GM21390 (cell line): Measurements from ENCODE around the gene MAN1A1.
"Not testable (repeated sequence)": the region's sequence is repeated elsewhere in the genome, so short reads cannot be mapped to it uniquely, and the experiment has no call there.

Experiments
- ATAC-seq: cut with Tn5 transposase; IDR thresholded peaks from one replicate; pipeline ENCODE4 v1.9.1; 2021; ENCODE audit not compliant: unreplicated experiment

The MAN1A1 gene

DNA sequence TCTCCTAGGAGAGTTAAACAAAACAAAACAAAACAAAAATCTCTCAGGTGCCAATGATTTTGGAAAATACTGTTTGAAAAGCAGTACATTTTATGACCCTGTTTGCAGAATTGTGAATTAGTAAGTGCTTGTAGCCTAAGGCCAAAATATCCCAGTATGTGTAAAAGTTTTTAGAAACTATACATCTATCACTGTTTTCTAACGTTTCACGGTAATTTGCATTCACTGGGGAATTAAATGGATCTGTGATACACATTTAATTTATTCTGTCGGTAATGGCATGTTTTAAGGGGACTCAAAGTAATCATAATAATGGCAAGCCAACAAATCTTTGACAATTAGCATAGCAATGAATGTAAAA, 175.5 kb downstream of the MAN1A1 start:
- ATAC-seq = no peak

DNA sequence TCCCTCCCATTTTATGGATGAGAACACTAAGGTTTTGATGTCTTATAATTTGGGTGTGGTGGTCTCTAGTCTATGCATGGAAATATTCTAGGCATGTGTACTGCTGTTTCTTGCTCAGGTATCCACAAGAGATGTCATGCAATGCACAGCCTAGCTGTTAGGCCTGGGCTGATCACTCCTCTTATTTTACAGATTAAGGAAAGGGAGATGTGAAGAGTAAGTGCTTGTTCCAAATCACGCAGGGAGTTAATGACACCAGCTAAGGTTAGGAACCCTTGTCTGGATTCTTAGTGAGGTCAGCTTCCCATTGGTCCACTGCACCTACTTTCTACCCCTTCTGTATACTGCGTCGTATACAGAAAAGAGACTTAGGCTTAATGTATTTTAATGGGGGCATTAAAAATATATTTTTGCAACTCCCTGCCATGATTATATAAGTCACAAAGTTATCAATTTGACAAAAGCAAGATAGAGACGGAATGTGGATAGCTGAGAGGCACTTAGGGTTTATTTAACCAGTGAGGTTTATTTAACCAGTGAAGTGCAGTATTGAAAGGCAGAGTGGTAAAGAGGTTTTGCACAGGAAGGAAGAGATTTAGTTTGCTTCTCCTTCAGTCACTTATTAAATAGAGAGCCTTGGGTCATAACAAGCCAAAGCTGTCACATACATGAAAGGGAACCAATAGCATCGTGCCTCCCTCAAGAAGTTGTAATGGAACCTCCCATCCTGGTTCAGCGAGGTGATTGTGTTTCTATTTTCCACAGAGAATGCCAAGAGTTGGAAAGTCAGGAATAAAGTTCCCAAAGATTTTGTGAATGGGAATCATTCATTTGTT, 176.1 kb downstream of the MAN1A1 start:
- no peak for ATAC-seq

DNA sequence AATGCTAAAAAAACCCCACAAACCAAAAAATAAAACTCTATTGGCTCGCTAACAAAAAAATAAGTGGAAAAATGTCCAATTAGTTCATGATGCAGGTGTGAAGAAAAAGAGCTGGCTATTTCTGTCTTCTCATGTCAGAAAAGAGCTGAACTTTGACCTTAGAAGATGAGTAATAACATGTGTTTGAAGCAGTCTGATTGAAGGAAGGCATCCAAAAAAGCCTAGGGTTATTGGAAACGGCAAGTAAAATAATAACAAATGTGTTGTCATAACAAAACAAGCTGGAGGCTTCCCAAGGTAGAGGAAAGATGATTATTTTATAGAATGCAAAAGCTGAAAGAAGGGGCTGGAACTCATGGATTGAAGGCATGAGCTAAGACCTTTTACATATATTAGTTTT, 176.7 kb downstream of the MAN1A1 start:
- ATAC-seq = no peak

DNA sequence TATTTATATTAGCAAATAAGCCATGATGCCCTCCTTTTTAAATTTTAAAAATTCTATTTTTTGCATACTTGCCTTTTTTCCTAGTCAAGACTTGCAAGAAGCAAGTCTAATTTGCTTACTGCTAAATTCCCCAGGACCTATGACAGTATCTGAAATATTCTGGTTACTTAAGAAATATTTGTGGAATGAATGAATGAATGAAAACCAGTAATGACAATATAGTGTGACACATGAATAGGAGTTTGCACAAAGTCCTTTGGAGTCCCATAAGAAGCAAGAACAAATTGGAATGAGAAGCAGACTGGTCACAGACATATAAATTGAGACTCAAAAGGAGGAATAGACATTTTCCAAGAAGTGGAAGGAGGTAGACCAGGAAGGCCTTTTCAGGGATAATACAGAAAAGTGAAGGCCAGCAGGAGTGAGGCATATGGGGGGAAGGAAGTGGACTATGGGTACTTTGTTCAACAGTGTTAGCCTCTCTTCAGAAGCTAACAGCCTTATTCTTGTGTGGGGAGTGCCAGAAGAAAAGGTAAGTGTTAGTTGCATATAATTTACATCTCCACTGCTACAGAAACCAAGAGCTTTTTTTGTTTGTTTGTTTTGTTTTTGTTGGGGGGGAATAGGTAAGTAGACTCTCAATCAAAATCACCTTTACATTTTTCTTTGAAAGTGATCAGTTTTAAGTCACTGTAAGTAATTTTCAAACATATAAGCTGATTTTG, 177.5 kb downstream of the MAN1A1 start:
- ATAC-seq = no peak

DNA sequence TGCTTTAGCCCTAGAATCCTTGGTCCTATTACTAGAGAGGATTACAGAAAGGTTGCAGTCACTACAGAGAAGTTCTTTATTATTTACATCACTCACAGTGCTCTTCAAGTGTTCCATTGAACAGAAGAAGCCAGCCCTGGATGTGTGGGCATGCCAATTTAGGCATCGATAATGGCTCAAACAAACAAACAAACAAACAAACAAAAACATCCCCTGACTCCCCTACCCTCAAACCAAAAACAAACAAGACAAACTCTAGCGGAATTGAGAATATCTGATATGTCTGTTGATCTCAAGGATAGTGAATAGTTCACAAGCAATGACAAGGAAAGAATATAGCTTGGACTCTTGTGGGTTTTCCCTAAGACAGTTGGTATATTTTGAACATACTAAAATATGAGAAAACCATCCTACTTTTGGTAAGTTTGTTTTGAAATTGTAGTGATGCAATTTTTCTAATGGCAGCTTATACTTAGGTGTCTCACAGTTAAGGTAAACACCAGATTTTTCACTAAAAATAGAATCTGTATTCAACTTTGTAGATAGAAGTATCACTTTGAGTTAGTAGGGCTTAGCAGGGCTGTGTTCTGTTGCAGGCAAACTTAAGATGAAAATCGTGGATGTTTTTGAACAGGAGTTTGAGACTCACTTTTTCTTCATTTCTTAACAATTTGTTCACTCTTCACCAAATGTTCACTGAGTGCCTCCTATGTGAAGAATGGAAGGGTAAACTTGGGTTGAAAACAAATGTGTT, 178.3 kb downstream of the MAN1A1 start:
- no peak for ATAC-seq

DNA sequence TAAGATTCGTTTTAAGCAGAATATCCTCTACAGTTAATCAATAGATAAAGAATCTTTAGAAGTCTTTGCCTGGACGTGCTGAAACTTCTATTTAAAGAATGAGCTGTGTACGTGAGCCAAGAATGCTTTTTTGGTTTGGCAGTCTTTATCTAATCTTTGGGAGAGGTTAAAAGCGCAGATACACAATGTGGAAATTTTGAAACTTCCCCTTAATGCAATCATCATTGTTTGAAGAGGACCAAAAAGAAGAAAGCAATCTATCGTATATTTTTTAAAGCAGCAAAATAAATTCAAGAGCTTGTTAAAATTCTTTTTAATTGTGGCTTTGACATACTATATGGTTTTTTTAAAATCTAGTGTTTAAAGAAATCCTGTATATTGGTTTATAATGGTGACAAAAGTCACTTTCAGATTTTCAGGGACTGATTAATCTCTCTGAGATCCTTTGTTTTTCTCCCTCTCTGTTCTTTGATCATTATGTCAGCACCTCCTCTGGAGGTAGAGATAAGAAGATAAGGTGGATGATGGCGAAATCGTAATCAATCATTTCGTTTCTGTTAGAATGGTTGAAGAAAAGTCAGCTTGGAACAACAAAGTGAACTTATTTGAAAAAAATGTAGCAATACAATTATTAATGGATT, 179.0 kb downstream of the MAN1A1 start:
- ATAC-seq = no peak

DNA sequence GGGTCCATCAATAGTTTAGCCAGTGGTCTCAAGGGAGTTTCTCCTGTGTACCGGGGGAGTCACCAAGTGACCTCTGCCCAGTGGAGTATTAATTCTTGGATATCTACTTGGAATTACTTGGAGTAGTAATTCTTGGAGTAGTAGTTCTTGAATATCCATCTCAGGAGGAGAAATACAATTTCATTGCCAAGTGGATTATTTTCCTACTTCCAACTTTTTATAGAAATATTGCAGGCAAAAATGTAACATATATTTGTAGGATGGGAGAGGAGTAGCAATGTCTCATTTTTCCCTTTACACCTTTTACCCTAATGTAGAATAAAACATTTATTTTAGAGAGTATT, 179.5 kb downstream of the MAN1A1 start:
- ATAC-seq = no peak

DNA sequence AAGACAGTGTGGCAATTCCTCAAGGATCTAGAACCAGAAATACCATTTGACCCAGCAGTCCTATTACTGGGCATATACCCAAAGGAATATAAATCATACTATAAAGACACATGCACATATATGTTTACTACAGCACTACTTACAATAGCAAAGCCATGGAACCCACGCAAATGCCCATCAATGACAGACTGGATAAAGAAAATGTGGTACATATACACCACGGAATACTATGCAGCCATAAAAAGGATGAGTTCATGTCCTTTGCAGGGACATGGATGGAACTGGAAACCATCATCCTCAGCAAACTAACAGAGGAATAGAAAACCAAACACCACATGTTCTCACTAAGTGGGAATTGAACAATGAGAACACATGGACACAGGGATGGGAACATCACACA, 180.2 kb downstream of the MAN1A1 start:
- not testable (repeated sequence) for ATAC-seq

DNA sequence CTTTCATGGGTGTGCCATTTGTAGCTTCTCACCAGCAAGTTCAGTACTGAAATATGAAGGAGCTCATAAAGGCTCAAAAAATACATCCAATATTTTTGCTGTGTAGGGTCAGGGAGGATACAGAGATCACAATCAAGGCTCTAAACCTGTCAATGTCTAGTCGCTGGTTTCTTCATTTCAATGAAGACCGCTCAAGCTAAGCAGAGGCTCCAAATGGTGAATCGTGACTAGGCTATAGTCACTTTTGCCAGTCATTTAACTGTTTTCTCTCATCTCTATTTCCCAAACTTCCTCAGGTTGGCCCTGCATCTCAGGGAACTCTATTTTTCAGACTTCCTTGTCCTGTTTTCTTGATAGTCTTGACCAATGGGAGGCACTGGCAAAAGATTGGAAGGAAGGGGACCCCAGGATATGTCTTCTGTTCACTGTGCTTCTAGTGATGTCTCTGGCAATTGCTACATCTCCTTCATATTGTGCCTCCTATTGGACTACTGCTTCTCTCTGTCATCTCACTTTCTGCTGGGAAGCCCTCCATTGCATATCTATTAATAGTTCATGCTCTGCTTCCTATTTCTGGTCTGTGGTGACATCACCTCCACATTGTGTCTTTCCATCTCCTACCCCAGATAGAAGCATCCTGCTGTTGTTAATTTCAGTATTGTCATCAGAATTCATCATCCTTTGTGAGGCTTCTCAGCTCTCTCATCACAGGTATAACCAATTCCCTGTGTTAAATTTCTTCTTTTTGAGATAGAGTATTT, 183.4 kb downstream of the MAN1A1 start:
- ATAC-seq = no peak

DNA sequence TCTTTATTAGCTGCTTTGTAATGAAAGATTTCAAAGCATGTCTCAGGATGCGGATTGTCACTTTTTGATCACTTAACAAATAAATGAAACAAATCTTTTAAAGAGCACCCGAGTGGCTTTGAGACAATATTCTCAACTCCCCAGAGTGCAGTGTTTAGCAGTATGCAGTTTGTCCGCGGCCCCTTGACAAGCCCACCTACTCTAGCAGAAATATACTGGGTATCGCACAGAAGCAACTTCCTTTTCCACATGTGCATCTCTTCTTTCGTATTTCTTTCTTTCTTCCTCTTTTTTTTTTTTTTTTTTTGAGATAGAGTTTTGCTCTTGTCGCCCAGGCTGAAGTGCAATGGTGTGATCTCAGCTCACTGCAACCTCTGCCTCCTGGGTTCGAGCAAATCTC, 186.6 kb downstream of the MAN1A1 start:
- no peak for ATAC-seq

DNA sequence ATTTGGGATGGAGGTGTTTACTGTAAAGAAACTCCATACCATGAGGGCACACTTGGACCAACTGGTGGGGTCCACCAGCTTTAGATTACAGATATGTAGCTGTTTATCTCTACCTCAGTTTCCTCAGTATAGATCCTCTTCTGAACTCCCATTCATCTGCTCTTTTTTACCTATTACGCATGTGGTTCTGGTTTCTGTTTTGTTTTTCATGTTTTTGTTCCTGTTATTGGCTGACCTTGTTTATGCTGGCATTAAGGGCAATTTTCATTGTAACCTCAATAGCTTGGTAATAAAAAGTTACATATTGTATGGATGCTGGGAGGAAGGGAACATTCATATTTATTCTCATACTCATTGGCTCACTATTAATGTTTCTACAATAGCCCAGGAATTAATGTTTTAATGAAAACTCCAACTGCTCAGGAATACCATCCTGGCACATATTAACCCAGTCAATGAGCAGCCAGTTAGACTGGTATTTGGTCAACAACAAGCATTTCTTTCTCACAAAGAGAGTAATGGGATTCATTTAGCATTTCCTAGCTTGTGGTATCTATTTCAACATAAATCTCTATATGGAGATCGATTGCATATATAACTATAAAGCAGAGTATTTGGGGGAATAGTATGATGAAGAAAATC, 187.3 kb downstream of the MAN1A1 start:
- ATAC-seq = peak; percentile 82

DNA sequence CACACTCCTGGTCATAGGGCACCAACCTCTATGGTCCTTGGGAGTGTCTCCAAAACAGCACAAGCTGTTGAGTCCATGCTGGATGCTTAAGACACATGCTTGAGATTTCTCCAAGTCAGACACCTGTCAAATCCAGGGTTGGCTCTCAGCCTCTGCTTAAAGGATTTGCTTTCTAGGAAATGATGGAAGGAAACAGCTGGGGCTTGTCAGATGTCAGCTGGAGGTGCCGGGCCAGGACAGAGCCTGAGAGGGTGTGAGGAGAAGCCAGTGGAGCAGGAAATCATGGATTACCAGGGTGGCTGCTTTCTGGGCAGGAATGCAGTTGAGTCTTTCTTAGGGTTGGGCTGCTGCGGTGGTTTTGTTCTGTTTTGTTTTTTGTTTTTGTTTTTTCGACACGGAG, 188.1 kb downstream of the MAN1A1 start:
- no peak for ATAC-seq

DNA sequence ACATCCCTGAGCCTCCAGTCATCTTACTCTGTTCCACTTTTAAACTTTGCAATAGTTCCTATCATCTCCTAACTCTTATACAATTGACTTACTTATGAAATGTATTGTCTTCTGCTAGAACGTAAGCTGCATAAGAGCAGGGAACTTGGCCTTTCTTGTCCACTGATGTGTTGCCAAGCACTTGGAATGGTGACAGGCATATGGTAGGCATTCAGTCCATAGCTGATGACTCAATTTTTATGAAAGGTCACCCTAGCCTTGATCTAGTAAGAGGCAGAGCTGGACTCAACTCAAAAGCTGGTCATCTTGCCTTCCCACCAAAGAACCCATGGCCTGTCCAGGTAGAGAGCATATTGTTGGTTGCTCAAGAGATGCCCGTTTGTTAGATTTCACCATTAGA, 188.7 kb downstream of the MAN1A1 start:
- ATAC-seq = no peak

DNA sequence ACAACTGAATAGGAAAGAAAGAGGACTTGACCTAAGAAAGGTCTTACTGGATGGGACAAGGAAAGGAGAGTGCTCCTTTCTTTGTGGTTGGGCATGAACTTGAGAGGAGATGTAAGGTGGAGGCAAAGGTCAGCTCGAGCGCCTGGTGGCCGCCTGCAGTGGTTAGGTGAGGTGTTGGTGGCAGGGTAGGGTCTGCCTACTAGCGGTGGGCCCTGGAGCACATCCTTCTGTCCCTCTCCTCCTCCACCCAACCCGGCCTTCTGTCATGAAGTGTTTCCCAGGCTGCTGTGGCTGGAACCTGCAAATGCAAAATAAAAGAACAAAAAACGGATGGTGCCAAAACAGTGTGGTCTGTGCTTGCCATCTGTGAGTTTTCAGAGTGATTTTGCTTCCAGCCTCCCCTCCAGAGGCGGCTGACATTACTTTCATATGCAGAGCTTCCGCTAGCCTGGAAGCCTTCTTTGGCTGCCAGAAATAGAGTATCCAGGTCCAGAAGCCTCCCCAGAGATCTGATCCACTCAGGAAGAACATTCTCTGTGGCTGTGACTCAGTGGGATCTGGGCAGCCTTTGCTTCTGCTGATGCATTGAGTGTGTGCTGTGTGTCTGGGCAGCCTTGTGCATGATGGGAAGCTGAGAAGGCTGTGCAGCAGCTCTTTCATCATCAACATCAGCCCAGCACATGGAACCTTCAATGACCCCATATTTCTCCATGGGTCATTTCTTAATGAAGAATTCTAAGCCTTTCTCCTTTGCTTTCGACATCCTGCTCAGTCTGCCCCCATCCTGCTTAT, 191.3 kb downstream of the MAN1A1 start:
- ATAC-seq = no peak

DNA sequence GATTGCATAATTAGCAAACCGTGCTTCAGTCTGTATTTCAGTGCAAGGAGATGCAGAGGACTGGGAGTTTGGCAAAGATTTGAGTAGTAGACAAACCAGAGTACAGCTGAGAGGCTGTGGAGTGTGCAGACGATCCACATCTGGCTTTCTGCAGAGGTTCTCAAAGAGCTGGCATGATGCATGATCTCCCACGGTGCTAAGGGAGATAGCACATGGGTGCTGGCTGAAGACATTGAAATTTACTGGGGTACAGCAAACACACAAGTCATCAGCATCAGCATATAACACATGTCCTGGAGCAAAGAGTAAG, 192.1 kb downstream of the MAN1A1 start:
- no peak for ATAC-seq

DNA sequence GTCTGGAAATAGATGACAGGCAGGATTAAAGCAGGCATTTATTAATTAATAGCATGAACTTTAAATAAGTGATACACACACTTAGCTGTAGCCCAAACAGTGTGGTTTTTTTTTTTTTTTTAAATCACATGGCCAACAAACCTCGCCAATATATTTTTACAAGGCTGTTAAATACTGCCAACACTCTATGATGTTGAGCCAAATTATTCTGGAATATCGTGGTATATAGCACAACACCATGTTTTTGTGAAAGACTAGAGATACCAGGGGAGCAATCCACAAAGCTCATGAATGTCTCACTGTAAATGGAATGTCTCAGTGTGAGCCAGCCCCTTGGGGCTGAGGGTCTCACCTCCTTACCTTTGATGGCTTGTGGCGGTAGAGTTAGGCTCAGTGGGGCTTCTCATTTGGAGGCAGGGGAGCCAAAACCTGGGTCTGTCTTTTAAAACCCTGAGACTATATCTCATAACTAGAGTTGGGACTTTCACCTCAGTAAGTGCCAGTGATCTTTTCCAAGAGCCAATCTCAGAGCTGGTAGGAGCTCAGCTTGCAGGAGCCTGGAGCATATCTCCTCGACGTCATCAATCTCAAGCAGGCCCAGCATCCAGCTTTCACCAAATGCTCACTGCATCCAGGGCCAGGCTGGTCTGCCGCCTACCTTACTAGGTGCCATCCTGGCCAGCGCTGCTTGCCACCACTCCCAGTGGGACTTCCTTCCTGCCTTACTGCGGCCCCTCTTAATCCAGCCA, 192.6 kb downstream of the MAN1A1 start:
- no peak for ATAC-seq

DNA sequence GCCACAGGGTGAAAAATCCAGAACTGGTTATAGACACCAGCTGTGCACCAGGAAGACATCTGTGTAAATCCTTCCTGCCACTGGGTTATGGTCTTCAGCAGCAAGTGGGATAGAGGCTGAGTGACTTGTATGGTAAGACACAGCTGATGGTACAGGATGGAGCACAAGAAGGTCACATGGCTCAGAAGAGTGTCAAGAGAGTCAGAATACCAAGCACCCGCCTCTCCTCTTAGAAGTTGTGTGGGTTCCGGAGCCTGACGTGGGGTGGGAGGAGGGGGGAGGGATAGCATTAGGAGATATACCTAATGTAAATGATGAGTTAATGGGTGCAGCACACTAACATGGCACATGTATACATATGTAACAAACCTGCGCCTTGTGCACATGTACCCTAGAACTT, 193.5 kb downstream of the MAN1A1 start:
- not testable (repeated sequence) for ATAC-seq

DNA sequence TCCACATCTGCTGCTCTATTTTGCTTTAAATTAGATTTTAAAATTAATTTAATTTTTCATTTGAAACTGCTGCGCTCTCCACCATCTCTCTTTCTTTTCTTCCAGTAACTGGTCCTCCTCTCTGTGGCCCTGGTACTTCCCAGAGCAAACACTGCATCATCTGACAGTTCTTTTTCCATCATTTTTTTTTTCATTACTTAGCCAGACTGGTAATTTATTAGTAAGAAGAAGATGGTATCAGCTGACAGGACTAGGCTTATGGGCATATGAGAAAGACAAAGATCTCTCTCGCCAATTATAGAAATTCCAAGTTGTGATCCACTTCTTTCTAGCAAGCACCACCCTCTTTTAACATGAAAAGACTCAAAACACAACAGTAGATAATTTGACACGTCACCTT, 197.4 kb downstream of the MAN1A1 start:
- no peak for ATAC-seq
